T1000 (cell line): ENCODE measurements around the gene BBS1.
A peak's percentile ranks its signal among the peaks of the same experiment; 100 is the strongest.
"Not testable (repeated sequence)": the region's sequence is repeated elsewhere in the genome, so short reads cannot be mapped to it uniquely, and the experiment has no call there.

ENCODE experiments used
- DNase-seq: peaks from one replicate; lab custom pipeline; 2025; ENCODE audit warnings: mixed read lengths; lab: John Stamatoyannopoulos, UW

The BBS1 gene

DNA sequence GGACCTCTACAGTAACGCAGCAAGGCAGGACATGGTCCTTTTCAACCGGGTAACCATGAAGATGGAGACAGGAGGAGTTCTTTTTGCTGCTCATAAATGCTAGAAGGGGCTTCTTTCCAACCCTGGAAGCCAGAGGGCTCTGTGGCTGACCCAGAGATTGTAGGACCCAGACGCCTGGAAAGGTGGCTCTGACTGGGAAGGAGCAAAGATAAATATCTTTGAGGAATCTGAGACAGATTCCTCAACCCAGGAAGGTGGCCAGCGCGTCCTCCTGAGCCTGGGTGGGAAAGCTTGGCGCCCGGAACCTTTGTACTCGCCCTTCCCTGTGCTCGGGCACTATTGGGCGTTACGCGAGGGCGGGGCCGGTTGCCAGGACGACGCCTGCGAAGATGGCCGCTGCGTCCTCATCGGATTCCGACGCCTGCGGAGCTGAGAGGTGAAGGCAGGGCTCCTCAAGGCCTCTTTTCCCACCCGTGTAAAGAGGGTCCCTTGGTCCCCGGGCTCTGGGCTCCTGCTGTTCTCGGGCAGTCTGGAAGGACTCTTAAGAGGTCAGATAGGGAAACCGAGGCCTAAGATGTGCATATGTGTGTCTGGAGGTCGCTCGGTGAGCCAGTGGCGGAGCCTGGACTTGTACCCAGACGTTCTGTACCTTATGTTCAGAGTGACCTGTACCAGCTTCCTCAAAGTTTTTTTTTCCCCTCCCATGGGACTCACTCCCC lies at the start of gene BBS1:
TSS of gene BBS1 (plus strand) at position 365 of the 719 bp plus-strand sequence. CDS start at position 390, 25 bp downstream.
- peak; percentile 79 for DNase-seq

DNA sequence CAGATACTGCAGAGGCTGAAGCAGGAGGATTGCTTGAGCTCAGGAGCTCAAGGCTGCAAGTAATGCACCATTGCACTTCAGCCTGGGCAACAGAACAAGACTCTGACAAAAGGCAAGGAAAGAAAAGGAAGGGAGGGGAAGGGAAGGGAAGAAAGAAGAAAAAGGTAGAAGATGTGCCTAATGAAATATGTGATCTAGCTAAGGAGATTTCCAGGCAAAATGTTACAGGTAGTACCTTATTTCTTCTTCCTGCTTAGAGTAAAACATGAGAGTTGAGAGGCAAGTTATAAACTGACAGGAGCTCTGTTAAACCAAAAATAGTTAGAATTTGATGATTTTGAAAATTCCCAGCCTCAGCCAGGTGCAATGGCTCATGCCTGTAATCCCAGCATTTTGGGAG lies 48.4 kb upstream of the BBS1 start:
- no peak for DNase-seq

DNA sequence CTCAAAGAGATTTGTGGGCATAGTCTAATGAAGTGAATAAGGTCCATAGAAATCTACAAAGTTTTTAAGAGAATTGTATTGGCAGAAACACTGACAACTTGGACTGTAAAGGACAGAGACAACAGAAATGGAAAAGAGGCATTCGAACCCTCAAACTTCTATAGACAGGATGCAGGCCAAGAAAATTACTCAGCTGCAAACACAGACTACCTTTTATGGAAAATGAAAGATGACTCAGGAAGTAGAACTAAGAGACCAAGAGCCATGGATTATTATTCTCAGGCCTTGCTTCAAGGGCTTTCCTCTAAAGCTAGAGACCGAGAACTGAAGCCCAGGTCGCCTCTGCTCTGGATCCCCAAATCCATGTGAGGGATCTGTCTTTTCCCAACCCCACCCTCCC lies 47.5 kb upstream of the BBS1 start:
- DNase-seq = no peak

DNA sequence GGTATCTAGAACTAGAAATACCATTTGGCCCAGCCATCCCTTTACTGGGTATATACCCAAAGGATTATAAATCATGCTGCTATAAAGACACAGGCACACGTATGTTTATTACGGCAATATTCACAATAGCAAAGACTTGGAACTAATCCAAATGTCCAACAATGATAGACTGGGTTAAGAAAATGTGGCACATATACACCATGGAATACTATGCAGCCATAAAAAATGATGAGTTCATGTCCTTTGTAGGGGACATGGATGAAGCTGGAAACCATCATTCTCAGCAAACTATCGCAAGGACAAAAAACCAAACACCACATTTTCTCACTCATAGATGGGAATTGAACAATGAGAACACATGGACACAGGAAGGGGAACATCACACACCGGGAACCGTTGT lies 46.3 kb upstream of the BBS1 start:
- not testable (repeated sequence) for DNase-seq

DNA sequence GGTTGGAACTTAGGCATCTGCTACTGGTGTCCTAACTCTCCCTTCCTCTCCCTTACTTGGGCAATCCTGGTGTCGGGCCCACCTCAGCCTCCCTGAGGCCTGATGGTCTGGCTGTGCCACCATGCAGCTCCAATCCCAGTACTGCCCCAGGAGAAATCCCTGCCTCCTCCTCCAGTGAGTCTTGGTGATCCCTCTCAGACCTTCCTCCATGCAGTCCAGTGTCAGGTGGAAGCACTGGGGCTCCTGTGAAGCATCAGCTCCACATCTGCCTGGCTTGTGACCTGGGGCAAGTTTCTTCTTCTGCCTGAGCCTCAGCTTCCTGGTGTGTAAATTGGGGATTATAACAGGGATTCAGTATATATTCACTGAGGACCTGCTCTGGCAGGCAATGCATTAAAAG lies 45.5 kb upstream of the BBS1 start:
- DNase-seq = no peak

DNA sequence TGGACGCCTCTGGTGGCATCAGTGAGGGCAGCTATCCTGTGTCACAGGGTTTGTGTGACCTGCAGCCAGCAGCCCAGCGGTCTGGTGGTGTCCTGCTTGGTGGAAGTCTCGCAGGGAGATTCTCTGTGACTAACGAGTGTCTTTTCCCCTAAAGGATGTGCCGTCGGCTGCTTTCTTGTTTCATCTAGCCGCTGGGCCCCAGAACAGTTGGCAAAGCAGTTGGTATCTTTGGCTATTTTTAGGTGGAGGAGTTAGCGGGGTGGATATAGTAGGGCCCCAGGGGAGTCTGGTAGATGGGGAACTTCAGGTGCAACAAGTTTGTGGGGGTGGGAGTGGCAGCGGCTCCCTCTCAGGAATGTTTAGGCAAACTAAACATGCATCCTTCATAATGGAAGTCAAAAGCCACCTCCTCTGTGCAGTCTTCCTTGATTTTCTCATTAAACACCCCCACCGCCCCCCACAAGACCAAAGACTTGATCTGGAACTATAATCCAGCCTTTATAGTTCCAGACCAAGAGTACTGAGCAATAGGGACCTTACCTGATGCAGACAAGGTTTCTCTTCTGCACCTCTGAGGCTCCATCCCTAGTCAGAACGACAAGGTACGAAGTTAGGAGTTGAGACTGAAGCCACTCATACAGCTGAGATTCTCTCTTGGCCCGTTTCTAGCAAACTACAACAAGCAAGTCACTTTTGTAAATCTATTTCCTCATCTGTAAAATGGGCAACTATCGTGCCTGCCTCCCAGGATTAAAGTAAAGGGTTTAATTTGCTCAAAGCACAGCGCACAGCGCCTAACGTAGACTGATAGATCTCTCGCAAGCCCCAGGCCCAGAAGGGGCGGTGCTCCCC lies 44.8 kb upstream of the BBS1 start:
- DNase-seq = no peak

DNA sequence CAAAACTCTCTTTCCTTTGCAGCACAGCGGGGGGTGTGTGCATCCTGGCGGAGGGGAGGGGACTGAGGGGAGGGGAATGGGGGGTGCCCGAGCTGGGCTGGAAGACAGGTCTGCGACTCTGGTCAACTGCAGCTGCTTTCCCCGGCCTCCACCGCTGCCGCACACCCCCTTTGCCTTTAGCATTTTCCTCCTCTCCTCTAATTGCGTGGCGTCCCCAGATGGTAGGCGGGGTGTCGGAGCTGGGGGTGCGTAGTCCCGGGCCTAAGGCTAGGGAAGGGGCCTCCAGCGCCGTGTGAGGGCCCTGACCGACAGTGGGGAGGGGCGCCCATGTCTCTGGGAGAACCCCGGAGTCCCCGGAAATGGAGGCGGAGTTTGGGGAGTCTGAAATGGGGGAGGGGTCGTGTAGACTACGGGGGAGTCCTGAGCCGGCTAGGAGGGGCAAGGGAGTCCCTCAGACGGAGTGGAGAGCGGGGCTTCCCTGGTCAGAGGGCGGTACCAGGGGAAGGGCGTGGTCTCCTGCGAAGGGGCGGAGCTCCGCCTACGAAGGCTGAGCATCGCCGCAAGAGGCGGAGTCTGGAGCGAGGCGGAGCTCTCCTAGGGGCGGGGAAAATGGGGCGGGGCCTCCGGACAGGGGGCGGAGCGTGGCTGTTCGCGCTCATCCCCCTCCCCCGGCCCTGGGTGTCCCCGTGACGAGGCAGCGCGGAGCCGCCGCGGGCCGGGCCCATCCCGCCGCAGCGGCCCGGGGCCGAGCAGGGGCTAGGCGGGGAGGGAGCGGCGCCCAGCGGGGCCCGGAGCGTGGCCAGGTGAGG lies 44.0 kb upstream of the BBS1 start, which contains the start of gene PELI3:
TSS of gene PELI3 (plus strand) at position 681 of the 809 bp plus-strand sequence. CDS start 1,224 bp downstream, outside the sequence.
- DNase-seq = peak; percentile 89

DNA sequence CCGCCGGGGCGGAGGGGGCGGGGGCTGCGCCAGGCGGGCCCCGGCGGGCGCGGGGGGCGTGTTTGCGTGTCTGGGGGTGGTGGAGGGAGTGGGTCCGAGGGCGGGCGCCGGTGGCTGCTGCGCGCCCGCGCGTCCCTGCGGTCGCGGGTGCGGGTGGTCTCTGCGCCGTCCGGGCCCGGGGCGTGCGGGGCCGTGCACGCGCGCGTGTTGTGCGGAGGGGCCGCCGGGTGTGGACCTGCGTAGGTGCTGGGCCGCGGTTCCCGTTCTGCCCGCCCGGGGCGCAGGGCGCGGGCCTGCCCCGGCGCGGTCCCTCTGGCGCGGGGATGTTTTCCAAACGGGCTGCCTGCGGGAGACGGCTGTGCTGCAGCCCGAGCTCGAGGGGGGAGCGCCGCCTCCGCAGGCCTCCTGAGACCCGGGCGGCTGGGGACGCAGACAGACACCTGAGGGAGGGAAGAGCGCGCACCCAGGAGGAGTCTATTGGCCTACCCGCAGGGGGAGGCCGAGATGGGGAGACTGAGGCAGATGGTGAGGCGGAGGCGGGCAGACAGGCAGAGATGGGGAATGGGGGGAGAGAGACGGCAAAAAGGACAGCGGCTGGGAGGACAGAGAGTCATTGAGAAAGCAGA lies 43.3 kb upstream of the BBS1 start:
- peak; percentile 47 for DNase-seq

DNA sequence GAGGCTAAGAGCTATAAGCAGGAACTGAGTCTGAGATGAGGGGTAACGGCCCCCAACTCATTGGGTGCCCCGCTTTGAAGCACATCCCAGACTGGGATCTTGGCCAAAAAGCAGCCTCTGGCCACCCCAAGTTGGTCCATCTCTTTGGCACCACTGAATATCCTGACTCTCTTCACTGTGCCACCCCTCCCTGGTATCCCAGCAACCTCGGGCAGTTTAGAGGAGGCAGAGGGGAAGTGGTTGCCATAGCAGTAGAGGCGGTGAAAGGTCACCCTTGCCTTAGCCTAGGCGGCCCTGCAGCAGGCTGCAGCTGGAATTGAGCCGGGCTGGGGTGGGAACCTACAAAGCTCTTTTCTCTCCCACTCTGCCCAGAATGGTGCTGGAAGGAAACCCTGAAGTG lies 42.7 kb upstream of the BBS1 start:
- DNase-seq = no peak

DNA sequence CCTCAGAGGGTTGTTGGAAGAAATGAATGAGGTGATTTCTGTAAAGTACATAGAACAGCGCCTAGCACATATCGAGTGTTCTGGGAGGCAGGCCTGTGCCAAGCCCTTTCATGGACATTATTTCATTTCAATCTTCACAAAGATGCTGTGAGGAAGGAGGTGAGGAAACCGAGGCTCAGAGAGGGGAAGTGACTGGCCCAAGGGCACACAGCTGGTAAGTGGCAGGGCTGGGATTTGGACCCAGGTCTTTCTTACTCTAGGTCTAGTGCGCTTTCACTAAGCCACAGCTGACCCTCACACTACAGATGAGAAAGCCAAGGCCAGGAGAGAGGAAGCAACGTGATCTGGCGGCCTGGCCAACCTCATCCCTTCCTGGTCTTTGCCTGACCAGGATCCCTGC lies 41.7 kb upstream of the BBS1 start:
- no peak for DNase-seq

DNA sequence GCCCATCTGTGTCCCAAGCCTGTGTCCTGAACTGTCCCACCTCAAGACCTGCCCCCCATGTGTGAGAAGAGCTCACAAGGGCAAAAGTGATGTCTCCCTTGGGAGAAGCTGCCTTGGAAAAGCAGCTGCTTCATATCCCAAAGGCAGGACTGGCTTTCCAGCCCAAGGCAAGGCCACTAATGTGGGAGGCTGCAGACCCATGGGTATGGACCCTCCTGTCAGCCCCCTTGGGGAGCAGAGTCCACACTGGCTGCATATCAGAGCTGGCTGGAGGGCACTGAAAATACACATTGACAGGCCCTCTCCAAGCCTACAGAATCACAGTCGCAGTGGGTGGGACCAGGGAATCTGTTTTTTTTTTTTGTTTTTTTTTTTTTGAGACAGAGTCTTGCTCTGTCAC lies 41.0 kb upstream of the BBS1 start:
- no peak for DNase-seq

DNA sequence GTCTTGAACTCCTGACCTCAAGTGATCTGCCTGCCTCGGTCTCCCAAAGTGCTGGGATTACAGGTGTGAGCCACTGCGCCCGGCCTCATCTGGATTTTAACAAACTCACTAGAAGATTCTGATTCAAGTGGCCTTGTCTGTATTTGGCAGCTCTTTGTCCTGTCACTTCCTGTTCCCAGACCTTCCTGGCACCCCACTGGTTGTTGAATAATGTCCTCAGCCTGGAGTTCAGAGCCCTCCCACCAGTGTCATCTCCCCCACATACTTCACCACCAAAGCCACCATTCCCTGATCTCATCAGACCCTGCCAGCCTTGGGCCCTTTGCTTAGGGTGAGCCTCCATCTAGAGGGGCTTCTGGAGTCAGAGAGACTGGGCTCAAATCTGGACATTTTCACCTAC lies 40.4 kb upstream of the BBS1 start:
- DNase-seq = no peak

DNA sequence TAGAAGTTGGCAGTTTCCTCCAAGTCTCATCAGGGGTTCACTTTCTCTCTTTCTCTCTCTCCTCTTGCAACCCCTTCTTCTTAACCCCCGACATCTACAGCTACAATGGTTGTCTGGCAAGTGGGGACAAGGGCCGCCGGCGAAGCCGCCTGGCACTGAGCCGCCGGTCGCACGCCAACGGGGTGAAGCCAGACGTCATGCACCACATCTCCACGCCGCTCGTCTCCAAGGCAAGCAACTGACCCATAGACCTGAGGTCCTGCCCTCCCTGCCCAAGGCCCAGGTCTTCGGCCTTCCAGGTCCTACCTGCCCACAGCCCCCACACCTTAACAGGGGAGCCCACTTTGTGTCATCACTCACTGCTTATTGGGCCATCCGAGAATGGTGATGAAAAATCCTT lies 39.3 kb upstream of the BBS1 start:
- no peak for DNase-seq

DNA sequence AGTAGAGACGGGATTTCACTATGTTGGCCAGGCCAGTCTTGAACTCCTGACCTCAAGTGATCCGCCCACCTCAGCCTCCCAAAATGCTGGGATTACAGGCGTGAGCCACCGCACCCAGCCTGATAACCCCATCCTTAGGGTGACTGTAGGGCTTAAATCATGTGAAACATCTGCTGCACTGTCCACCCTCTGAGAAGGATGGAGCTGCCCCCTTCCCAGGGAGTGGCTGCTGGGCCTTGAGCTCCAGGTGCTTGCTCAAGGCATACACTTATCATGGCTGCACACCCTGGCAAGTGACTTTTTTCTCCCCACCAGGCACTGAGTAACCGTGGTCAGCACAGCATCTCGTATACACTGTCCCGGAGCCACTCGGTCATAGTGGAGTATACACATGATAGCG lies 38.4 kb upstream of the BBS1 start:
- no peak for DNase-seq

DNA sequence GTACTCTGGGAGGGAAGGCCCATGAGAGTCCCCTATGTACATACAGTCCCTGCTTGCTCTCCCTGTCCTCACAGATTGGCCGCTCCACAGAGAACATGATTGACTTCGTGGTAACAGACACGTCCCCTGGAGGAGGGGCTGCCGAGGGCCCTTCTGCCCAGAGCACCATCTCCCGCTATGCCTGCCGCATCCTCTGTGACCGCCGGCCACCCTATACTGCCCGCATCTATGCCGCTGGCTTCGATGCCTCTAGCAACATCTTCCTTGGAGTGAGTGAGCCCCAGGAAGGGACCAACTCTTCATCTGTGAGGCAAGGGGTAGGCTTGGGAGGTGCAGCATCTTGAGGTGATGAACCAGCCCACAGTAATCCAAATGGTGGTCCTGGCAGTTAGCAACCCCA lies 37.3 kb upstream of the BBS1 start:
- DNase-seq = no peak

DNA sequence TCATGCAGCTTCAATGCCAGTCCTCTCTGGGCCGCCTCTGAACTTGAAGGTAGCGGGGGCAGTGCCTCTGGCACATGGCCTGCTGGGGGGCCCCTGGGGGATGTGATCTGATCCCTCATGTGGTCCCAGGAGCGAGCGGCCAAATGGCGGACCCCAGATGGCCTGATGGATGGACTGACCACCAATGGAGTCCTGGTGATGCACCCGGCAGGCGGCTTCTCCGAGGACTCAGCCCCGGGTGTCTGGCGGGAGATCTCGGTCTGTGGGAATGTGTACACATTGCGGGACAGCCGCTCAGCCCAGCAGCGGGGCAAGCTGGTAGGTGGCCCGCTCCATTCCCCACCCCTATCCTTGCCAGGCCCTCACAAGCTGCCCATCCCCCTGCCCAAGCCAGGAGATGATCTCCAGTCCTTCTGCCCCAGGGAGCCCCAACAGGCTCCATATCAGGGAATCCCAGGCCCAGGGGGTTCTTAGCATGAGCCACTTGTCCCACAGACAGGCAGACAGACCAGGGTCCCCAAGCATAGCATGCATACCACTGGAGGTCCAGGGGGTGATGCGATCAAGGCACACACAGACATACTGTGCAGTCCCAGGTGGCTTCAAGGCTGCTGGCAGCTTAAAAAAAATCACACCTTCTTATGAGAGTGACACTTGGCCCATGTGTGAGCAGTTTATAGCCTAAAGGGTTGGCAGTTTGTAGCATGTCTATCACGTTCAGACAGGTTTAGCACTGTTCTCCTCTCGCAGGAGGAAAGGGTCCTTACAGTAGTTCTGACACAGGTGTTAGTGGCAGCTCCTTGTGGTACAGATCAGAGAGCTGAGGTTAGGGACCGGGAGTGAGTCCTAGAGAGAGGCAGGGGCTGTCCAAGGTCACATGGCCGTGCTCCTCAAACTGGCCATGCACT lies 36.6 kb upstream of the BBS1 start:
- no peak for DNase-seq

DNA sequence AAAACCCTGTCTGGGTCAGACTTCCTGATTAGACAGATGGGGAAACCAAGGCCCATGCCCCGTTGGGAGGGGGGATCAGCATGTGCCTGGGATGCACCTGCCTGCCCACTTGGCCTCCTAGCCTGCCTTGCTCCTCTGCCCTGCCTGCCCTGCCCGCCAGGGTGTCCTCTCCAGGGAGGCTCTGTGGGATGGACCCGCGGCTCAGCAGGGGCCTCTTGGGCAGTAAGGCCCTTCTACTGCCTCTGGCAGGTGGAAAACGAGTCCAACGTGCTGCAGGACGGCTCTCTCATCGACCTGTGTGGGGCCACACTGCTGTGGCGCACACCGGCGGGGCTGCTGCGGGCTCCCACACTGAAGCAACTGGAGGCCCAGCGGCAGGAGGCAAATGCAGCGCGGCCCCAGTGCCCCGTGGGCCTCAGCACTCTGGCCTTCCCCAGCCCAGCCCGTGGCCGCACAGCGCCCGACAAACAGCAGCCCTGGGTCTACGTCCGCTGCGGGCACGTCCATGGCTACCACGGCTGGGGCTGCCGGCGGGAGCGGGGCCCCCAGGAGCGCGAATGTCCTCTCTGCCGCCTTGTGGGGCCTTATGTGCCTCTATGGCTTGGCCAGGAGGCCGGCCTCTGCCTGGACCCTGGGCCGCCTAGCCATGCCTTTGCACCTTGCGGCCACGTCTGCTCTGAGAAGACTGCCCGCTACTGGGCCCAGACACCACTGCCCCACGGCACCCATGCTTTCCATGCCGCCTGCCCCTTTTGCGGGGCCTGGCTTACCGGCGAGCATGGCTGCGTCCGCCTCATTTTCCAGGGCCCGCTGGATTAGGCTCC lies 34.9 kb upstream of the BBS1 start:
- no peak for DNase-seq

DNA sequence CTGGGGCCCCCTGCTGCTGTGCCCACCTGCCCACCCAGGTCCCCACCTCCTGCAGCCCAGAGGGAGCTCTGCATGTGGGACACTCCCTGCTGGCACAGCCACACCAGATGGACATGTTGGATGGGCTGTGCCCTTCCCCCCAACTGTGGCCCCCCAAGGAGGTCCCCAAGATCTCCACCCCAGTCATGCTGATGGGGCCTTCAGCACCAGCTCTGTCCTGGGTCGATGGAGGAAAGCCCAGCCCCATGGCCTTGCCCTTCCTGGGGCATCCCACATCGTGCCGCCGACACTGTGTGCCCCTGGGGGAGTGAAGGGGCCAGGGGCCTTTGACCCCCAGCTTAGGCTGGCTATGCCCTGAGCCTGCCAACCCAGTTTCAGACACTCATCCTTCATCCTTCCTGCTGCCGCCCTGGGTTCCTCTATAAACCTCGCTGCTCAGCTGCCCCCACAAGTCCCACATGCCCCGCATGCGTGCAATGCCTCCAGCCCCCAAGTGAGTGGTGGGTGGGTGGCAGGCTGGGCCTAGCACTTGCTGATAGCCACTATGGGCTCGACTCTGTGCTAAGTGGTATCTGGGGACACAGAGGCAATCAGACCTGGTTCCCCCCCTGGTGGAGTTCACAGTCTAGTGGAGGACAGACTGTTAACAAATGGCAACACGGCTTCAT lies 34.1 kb upstream of the BBS1 start:
- no peak for DNase-seq

DNA sequence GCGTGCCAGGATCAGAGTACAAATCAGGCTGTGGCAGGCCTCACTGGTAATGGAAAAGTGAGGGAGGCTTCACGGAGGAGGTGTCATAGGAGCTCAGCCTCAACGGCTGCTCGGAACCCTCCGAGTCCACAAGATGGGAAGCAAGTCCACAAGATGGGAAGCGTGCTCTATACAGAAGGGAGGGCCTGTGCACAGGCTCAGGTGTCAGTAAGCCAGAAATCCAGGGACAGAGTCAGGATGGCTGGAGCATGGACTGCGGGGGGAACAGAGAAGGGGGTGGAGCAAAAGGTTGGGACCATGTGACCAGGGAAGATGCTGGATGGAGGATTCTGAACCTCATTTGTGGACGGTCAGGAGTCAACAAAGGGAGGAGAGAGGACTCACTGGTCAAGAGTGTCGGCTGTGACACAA lies 33.6 kb upstream of the BBS1 start:
- no peak for DNase-seq
